Left lobe of liver (tissue), 2 donors: ENCODE data around the gene BNIP1. TPM values are rescaled to one million over a fixed set of nuclear protein-coding genes. Genes with fewer than 3 reads are reported as not detected.

Source experiments
- ATAC-seq: fragments of 200-7000 bp; cut with Tn5 transposase; one replicate; pipeline ENCODE4 v1.9.1; 2020; ENCODE audit warnings: mild to moderate bottlenecking, moderate library complexity
- DNase-seq: peaks from one replicate; pipeline ENCODE4 v3.0.0-alpha.2; 2020; ENCODE audit warnings: low spot score
- total RNA-seq: library from RNA; stranded (reverse); gene quantifications from one replicate; pipeline ENCODE4 v1.2.1, GENCODE V29; 2021
- donor health status: DM: no; HTN: no; CAD: no; lungs with moderate emphysema.
- donor health status: DM: no; HTN: yes; CAD: no.

The BNIP1 gene
- total RNA-seq, 1 donor from 2014 or later: 3.9 TPM

- ATAC-seq: no peak
- no peak for DNase-seq
Measured at GRCh38 chr5:173208296-173208695, 64.0 kb downstream of the BNIP1 start.

- no peak for ATAC-seq
- DNase-seq: no peak
Measured at GRCh38 chr5:173210877-173211276, 66.5 kb downstream of the BNIP1 start.

GRCh38 chr5:173211284-173211683, 67.0 kb downstream of the BNIP1 start:
- ATAC-seq: no peak
- DNase-seq: no peak

- ATAC-seq: no peak
- DNase-seq: no peak
Measured at GRCh38 chr5:173213236-173213933, 69.1 kb downstream of the BNIP1 start.

Other genes with a start within 250 kb of the BNIP1 start
- gene RPL26L1, start 185.1 kb upstream of the BNIP1 start, total RNA-seq: 16.3 TPM
- gene ATP6V0E1, start 160.8 kb upstream of the BNIP1 start, total RNA-seq: 110 TPM
- gene CREBRF, start 88.2 kb upstream of the BNIP1 start, total RNA-seq: 10.2 TPM
- not detected for gene NKX2-5, start 90.7 kb downstream of the BNIP1 start, total RNA-seq
- gene STC2, start 183.9 kb downstream of the BNIP1 start, total RNA-seq: 0.65 TPM